Stimulated activated naive CD4-positive, alpha-beta T cell treated with Interleukin-2 at 50 U/mL for 16 hours (primary cell): Measurements from ENCODE around the gene WIF1.

Source experiments
- DNase-seq: peaks from one replicate; lab custom pipeline; 2025; lab: John Stamatoyannopoulos, UW

WIF1 gene

GRCh38 chr12:65022960-65023359 lies 98.1 kb downstream of the WIF1 start:
- no peak for DNase-seq

- no peak for DNase-seq
Observed at GRCh38 chr12:65022421-65022820, 98.7 kb downstream of the WIF1 start.

- no peak for DNase-seq
Observed at GRCh38 chr12:65019696-65020234, 101.3 kb downstream of the WIF1 start.

GRCh38 chr12:65016881-65017650 lies 104.0 kb downstream of the WIF1 start:
- no peak for DNase-seq

- DNase-seq: no peak
Observed at GRCh38 chr12:65015850-65016249, 105.3 kb downstream of the WIF1 start.

- DNase-seq: no peak
Observed at GRCh38 chr12:65014504-65015271, 106.4 kb downstream of the WIF1 start.

GRCh38 chr12:65010437-65010836 lies 110.7 kb downstream of the WIF1 start:
- DNase-seq: no peak

GRCh38 chr12:65005716-65006115 lies 115.4 kb downstream of the WIF1 start:
- DNase-seq: no peak

GRCh38 chr12:65004270-65004669 lies 116.8 kb downstream of the WIF1 start:
- DNase-seq: no peak
